HG03025 (cell line): ENCODE results near the gene OXA1L.
"Not testable (repeated sequence)": the region's sequence is repeated elsewhere in the genome, so short reads cannot be mapped to it uniquely, and the experiment has no call there.

Experiments used
- ATAC-seq: cut with Tn5 transposase; IDR thresholded peaks from one replicate; pipeline ENCODE4 v1.9.1; 2021; ENCODE audit warnings: mild to moderate bottlenecking, moderate library complexity; ENCODE audit not compliant: unreplicated experiment, low FRiP score

Gene OXA1L

GRCh38 chr14:22797017-22797917 lies 30.8 kb downstream of the OXA1L start:
- ATAC-seq, result no peak

GRCh38 chr14:22798528-22798927 lies 32.0 kb downstream of the OXA1L start:
- no peak for ATAC-seq

GRCh38 chr14:22800346-22800745 lies 33.9 kb downstream of the OXA1L start:
- ATAC-seq, result no peak

DNA sequence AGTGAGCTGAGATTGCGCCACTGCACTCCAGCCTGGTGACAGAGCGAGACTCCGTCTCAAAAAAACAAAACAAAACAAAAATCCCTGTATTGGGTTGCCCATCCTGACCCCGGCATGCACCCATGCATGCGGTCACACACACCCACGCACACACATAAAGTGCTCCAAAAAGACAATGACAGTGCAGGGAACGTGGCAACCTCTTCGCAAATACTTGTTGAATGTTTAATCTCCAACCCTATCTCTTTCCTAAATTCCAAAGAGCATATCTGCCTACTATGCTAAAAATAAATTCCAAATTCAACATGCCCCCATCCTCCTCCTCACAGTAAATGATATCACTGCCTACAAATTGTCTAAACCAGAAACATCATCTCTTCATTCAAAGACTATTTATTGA lies 35.2 kb downstream of the OXA1L start:
- ATAC-seq, result no peak

- ATAC-seq, result no peak
Measured at GRCh38 chr14:22802860-22803686, 36.6 kb downstream of the OXA1L start.

- no peak for ATAC-seq
Measured at GRCh38 chr14:22803687-22803974, 37.1 kb downstream of the OXA1L start.

DNA sequence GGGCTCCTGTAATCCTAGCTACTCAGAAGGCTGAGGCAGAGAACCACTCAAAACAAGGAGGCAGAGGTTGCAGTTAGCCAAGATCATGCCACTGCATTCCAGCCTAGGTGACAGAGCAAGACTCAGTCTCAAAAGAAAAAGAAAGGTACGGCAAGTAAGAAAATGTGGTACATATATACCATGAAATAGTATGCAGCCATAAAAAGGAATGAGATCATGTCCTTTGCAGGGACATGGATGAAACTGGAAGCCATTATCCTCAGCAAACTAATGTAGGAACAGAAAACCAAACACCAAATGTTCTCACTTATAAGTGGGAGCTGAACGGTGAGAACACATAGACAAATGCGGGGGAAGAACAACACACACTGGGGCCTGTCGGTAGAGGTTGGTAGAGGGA lies 38.7 kb downstream of the OXA1L start:
- not testable (repeated sequence) for ATAC-seq

GRCh38 chr14:22807432-22808087 lies 41.1 kb downstream of the OXA1L start:
- no peak for ATAC-seq

GRCh38 chr14:22808388-22809209 lies 42.1 kb downstream of the OXA1L start:
- no peak for ATAC-seq

GRCh38 chr14:22811722-22812121 lies 45.2 kb downstream of the OXA1L start:
- no peak for ATAC-seq

DNA sequence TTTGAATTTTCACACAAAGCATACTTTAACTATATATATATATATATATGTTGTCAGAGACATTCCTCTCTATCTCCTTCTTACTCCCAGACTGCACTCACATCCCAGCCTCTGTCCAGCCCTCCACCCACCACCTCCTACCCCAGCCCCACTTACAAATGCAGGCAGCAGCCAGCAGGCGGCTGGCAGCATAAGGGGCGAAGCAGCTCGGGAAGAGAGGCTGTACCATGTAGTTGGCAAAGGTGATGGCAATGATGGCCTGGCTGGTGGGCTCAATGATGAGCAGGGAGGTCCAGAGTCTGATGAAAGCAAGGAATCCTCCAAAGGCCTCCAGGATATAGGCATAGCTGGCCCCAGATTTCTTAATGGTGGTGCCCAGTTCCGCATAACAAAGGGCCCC lies 46.3 kb downstream of the OXA1L start:
- ATAC-seq, result no peak

DNA sequence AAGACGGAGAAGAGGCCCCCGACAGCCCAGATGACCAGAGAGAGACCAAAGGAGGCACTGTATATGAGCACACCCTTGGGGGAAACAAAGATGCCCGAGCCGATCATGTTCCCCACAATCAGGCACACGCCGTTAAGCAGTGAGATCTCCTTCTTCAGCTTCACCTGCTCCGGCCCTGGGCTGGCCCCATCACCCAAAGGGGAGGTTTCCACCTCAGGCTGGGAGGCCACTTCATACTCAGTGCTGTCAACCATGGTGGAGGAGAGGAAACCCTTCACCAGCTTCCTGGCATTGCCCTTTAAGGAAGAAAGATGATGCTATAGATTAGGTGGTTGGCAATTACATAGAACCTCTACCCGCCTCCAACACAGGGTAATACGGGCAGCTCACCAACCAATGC lies 46.7 kb downstream of the OXA1L start:
- ATAC-seq, result no peak

- no peak for ATAC-seq
Measured at GRCh38 chr14:22814373-22814772, 47.9 kb downstream of the OXA1L start.

DNA sequence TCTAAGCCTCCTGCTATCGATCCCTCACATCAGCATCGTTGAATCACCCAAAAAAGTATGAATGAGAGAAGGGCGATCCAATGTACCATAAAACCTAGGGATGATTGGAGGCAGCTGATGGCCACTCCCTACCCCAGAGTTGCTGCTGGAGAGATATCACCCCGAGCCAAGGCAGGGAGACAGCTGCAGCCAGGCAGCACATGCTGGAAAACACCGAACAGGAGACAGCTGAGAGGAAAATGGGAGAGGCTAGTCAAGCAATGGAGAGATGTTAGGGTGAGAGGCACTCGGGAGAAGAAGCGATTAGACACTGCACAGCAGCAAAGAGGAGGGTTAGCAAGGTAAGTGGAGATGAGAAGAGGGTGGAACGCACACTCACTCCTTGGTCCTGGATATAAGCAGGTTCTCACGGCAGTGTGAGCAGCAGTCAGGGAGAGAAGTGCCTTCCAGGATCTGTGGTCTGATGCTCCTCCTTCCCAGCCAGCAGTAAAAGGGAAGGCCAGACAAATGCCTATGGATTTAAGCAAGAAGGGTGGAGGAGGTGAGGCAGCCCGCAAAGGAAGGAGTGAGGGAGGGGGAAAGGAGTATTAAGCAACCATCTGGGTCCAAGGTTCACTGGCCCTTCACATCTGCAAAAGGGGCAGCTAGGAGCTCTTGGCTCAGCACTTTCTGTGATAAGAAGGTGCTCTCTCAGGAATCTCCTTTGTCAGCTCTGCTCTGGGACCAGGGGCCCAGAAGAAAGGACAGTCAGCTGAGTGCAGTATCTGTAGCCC lies 48.6 kb downstream of the OXA1L start, which contains the start of gene SLC7A7:
TSS of gene SLC7A7 (minus strand) at position 495 of the 773 bp plus-strand sequence. CDS start 2,037 bp downstream, outside the sequence.
- ATAC-seq, result no peak

DNA sequence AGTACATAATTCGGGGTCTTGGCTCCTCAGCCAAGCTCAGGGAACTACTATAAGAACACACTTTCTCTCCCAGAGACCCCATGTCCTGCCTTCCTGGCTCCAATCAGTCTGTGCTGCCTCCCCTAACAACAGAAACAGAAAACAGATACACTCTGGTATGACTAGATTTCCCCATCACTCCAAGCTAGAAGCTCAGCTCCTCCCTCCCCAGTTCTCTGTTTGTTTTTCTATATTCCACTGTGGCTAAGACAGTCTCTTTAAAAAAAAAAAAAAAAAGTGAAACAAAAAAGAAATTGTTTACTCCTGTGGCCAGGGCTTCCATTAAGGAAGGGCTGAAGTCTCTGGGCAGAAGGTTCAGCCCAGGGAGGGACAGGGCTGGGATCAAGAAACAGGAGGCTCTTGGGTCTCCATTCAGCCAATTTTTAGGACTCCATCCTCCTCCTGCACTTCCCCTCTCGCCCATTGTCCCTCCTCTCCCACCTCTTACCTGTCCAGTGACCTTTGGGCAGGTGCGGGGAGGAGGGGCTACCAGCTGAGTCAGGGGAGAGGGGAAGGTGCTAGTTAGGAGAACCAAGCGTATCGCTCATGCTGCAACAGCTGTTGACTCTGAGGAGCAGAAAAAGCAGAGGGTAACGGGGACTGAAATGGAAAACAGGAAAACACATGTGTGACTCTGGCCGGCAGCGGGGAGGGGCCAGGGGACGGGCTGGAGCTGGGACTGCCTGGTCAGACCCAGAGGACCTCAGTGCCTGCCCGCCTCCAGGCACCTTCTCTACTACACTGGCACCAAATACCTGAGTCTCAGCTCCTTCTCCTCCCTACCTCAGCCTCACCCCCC lies 52.9 kb downstream of the OXA1L start:
- peak; percentile 49 for ATAC-seq

- ATAC-seq, result no peak
Measured at GRCh38 chr14:22820731-22821130, 54.2 kb downstream of the OXA1L start.

GRCh38 chr14:22821193-22822015 lies 54.9 kb downstream of the OXA1L start:
- no peak for ATAC-seq
